ENCODE results near the gene SAMD14. TPM values are rescaled to one million over a fixed set of nuclear protein-coding genes. Genes with fewer than 3 reads are reported as not detected.

The SAMD14 gene
- total RNA-seq, 2 experiments from 2014 or later: 0.59 TPM; not detected in 1

DNA sequence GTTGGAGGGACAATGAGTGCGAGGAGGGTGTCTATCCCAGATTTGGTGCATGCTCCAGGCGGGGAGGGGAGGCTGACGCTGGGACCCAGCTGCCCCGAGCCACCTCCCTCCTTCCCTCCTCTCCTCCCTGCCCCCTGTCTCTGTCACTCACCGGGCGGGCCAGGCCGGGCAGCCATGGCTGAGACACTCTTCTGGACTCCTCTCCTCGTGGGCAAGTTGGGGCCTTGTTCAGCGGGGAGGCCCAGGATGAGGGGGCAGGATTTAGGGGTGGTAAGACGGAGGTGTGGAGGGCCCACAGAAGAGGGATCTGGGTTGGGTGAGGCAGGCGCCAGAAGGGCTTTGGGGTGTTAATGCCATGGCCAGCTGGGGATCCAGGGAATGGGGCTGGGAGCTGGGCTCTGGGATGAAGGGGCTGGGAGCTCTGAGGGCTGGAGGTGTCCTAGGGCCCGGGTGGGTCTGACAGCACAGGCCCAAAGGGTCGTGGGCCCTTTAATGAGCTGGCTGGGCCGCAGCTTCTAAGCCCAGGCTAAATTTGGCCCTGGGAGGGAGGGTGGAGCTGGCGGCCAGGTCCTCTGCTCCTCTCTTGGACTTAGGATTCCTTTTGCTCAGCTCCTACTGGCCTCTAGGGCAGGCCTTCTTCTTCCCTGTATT lies 36.0 kb upstream of the SAMD14 start, which contains the start of gene SGCA:
Gene SGCA, plus strand, starts transcription at position 139 of the 651 bp plus-strand sequence. Its CDS starts 36 bp downstream, at position 175.
- H3K9me2 ChIP-seq (ENCODE audit: insufficient read depth, low read length): no peaks in the 10 kb centered on the region
- H3K4me3 ChIP-seq (ENCODE audit: low read depth, low read length, poor library complexity, severe bottlenecking): no peak within 1 kb of the TSS
- intact Hi-C loops (cut with micrococcal nuclease; ENCODE audit: unreplicated experiment): no loop called here
- ChIA-PET CTCF (ENCODE audit: unreplicated experiment) (no interaction called here), POLR2A (interaction anchor here (0.6 kb wide), 1 partner anchor 34 kb away, joined by 7 read pairs; no protein-coding TSS in a partner anchor)
- TF ChIP-seq, protein P1, sequence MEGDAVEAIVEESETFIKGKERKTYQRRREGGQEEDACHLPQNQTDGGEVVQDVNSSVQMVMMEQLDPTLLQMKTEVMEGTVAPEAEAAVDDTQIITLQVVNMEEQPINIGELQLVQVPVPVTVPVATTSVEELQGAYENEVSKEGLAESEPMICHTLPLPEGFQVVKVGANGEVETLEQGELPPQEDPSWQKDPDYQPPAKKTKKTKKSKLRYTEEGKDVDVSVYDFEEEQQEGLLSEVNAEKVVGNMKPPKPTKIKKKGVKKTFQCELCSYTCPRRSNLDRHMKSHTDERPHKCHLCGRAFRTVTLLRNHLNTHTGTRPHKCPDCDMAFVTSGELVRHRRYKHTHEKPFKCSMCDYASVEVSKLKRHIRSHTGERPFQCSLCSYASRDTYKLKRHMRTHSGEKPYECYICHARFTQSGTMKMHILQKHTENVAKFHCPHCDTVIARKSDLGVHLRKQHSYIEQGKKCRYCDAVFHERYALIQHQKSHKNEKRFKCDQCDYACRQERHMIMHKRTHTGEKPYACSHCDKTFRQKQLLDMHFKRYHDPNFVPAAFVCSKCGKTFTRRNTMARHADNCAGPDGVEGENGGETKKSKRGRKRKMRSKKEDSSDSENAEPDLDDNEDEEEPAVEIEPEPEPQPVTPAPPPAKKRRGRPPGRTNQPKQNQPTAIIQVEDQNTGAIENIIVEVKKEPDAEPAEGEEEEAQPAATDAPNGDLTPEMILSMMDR (conservative IDR thresholded peaks at IDR 0.05; ENCODE audit: low read length): no peak
- no peak for TF ChIP-seq EZH2phosphoT487 (IDR thresholded peaks at IDR 0.05; ENCODE audit: borderline replicate concordance, low read depth, low read length)
- H3K4me1 ChIP-seq (ENCODE audit: insufficient read depth, low read length, poor library complexity, severe bottlenecking): peaks cover 36% of the 10 kb centered on the region
- DNase-seq (ENCODE audit: low spot score): no peak
- H3K79me2 ChIP-seq (ENCODE audit: insufficient read depth, low read depth, low read length): no peaks in the 10 kb centered on the region
- no TSS peak for BruUV-seq (replicated peaks)
- H3K27ac ChIP-seq (ENCODE audit: low read depth, low read length, poor library complexity, severe bottlenecking): no peak within 1 kb of the TSS
- no peak within 1 kb of the TSS for H2AFZ ChIP-seq (ENCODE audit: low read length)
- H4K20me1 ChIP-seq (ENCODE audit: insufficient read depth, low read length): no peaks in the 10 kb centered on the region
- no peak within 1 kb of the TSS for H3K4me2 ChIP-seq (ENCODE audit: low read length)
- H3K36me3 ChIP-seq (ENCODE audit: insufficient read depth, low read length): no peaks in the 10 kb centered on the region
- no peaks in the 10 kb centered on the region for H3K9me3 ChIP-seq (ENCODE audit: low read length)

- Histone ChIP-seq H4K20me1 (ENCODE audit: insufficient read depth, low read length) (no peaks in the 10 kb centered on the region), H2AFZ (ENCODE audit: low read length) (no peak overlapping the region), H3K9me2 (ENCODE audit: insufficient read depth, low read length) (no peaks in the 10 kb centered on the region), H3K4me1 (ENCODE audit: insufficient read depth, low read length, poor library complexity, severe bottlenecking) (peaks cover 40% of the 10 kb centered on the region), H3K4me2 (ENCODE audit: low read length) (no peak overlapping the region), H3K9me3 (ENCODE audit: low read length) (no peaks in the 10 kb centered on the region), H3K4me3 (ENCODE audit: low read depth, low read length, poor library complexity, severe bottlenecking) (no peak overlapping the region), H3K36me3 (ENCODE audit: insufficient read depth, low read length) (no peaks in the 10 kb centered on the region), H3K27ac (ENCODE audit: low read depth, low read length, poor library complexity, severe bottlenecking) (no peak overlapping the region), H3K79me2 (ENCODE audit: insufficient read depth, low read depth, low read length) (no peaks in the 10 kb centered on the region)
- intact Hi-C loops (cut with micrococcal nuclease; ENCODE audit: unreplicated experiment): no loop called here
- no peak for DNase-seq (ENCODE audit: low spot score)
- no peak for TF ChIP-seq EZH2phosphoT487 (IDR thresholded peaks at IDR 0.05; ENCODE audit: borderline replicate concordance, low read depth, low read length)
- TF ChIP-seq, protein P1 (conservative IDR thresholded peaks at IDR 0.05; ENCODE audit: low read length): no peak
- BruUV-seq (replicated peaks): no TSS peak
- ChIA-PET CTCF (ENCODE audit: unreplicated experiment) (no interaction called here), POLR2A (interaction anchor here (0.6 kb wide), 1 partner anchor 35 kb away, joined by 7 read pairs; no protein-coding TSS in a partner anchor)
Observed at GRCh38 chr17:50165466-50165865, 35.5 kb upstream of the SAMD14 start.

- no peaks in the 10 kb centered on the region for H3K9me3 ChIP-seq (ENCODE audit: low read length)
- no peaks in the 10 kb centered on the region for H3K36me3 ChIP-seq (ENCODE audit: insufficient read depth, low read length)
- no peaks in the 10 kb centered on the region for H3K9me2 ChIP-seq (ENCODE audit: insufficient read depth, low read length)
- intact Hi-C loops (cut with micrococcal nuclease; ENCODE audit: unreplicated experiment): no loop called here
- H3K4me3 ChIP-seq (ENCODE audit: low read depth, low read length, poor library complexity, severe bottlenecking): no peak overlapping the region
- no peak overlapping the region for H3K27ac ChIP-seq (ENCODE audit: low read depth, low read length, poor library complexity, severe bottlenecking)
- no peak for TF ChIP-seq EZH2phosphoT487 (IDR thresholded peaks at IDR 0.05; ENCODE audit: borderline replicate concordance, low read depth, low read length)
- TF ChIP-seq, protein P1 (conservative IDR thresholded peaks at IDR 0.05; ENCODE audit: low read length): no peak
- DNase-seq (ENCODE audit: low spot score): no peak
- ChIA-PET CTCF (ENCODE audit: unreplicated experiment) (interaction anchor here (0.5 kb wide), 1 partner anchor 14 kb away, joined by 4 read pairs; no protein-coding TSS in a partner anchor), POLR2A (no interaction called here)
- H4K20me1 ChIP-seq (ENCODE audit: insufficient read depth, low read length): no peaks in the 10 kb centered on the region
- H3K79me2 ChIP-seq (ENCODE audit: insufficient read depth, low read depth, low read length): no peaks in the 10 kb centered on the region
- peaks cover 40% of the 10 kb centered on the region for H3K4me1 ChIP-seq (ENCODE audit: insufficient read depth, low read length, poor library complexity, severe bottlenecking)
- no peak overlapping the region for H3K4me2 ChIP-seq (ENCODE audit: low read length)
- no TSS peak for BruUV-seq (replicated peaks)
- no peak overlapping the region for H2AFZ ChIP-seq (ENCODE audit: low read length)
Observed at GRCh38 chr17:50165066-50165465, 35.1 kb upstream of the SAMD14 start.

All from OCI-LY7 (cell line).